Esophagus squamous epithelium (tissue), 4 donors: ENCODE measurements around the gene HMGN3.

ENCODE experiments used
- POLR2A ChIP-seq, 4 donors: fragments of 450-650 bp; IDR thresholded peaks; one replicate each; pipeline ENCODE4 v1.6.1; 2017; ENCODE audit warnings: antibody characterized with exemption in 4 of 4, mild to moderate bottlenecking in 4 of 4, moderate library complexity in 3 of 4
- TF ChIP-seq, protein P1 (sequence below), 6 experiments: fragments of 450-650 bp in 4 of 6; fragments of 200-600 bp in 2 of 6; sonication (generic) in 2 of 6; IDR thresholded peaks; one replicate each; pipeline ENCODE4 v1.5.1; 2016 to 2019; ENCODE audit warnings: antibody characterized with exemption in 6 of 6, mild to moderate bottlenecking in 4 of 6, moderate library complexity in 4 of 6

GRCh38 chr6:79250107-79250514 is 15.6 kb upstream of the HMGN3 start:
- TF ChIP-seq, protein P1, sequence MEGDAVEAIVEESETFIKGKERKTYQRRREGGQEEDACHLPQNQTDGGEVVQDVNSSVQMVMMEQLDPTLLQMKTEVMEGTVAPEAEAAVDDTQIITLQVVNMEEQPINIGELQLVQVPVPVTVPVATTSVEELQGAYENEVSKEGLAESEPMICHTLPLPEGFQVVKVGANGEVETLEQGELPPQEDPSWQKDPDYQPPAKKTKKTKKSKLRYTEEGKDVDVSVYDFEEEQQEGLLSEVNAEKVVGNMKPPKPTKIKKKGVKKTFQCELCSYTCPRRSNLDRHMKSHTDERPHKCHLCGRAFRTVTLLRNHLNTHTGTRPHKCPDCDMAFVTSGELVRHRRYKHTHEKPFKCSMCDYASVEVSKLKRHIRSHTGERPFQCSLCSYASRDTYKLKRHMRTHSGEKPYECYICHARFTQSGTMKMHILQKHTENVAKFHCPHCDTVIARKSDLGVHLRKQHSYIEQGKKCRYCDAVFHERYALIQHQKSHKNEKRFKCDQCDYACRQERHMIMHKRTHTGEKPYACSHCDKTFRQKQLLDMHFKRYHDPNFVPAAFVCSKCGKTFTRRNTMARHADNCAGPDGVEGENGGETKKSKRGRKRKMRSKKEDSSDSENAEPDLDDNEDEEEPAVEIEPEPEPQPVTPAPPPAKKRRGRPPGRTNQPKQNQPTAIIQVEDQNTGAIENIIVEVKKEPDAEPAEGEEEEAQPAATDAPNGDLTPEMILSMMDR (IDR thresholded peaks at IDR 0.05) = no peak
- no peak for TF ChIP-seq POLR2A (IDR thresholded peaks at IDR 0.05)
